HG02852 (cell line): ENCODE results near the gene CHPF2.

Experiments
- ATAC-seq: cut with Tn5 transposase; IDR thresholded peaks from one replicate; pipeline ENCODE4 v1.9.1; 2021; ENCODE audit warnings: mild to moderate bottlenecking, moderate library complexity; ENCODE audit not compliant: unreplicated experiment

The CHPF2 gene

DNA sequence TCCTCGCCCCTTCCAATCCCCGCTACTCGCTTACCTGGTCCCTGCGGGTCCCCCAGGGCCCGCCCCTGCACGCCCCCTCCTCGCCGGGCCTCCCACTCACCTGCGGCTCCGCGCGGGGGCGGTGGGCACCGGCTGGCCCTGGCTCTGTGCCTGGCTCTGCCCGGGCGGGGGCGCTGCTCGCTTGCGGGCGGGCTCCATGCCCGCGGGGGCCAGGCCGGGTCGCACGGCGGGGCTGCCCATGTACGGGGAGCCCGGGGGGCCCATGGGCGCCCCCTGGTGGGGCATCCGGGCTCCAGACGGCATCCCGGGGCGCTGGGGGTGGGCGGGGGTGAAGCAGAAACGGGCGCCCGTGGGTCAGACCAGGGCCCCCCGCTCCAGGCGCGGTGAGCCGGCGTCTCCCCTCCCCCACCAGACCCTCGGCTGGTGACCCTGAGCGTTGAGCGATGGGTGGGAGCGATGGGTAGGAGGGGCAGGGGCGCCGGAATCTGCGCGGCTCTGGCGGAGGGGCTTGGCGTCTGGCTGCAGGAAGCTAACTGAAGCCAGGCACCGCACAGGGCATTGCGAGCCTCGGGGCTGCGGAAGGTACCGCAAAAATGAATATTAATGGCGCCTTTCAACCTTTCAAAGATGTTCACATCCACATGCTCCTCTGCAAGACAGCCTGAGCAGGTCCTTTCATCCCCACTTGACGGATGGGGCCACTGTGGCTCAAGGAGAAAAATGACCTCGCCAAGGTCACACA, 13.2 kb downstream of the CHPF2 start:
- ATAC-seq, result no peak

DNA sequence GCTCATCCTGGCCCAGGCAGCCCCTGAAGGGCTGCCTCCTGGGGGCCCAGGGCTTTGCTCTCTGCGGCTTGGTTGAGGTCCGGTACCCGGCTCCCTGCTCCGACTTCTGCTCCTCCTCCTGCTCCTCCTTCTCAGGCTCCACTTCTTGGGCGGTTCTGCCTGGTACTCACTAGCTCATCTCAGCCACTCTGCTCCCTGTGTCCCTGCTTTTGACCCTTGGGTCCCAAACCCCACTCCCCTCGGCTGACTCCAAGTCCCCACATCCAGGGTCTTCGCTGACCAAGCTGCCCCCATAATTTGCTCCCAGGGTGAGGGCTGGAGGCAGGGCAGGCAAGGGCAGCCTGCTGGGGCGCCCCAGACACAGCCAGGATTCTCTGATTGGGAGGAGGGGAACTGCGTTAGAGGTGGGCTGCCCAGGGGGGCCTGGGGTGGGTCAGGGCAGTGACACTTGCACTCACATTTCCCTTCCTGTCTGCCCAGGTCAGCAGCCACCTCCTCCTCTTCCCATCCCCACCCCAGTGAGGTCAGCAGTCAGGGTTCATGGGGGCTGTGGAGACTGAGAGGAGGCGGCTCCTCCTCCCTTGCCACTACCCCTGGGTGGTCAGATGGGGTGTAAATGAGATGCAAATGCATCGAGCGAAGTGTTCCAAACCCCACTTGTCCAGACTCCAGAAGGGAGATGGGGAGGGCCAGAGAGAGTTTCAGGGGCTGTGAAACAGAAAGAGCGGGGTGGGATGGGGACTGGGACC, 14.0 kb downstream of the CHPF2 start:
- ATAC-seq, result no peak

DNA sequence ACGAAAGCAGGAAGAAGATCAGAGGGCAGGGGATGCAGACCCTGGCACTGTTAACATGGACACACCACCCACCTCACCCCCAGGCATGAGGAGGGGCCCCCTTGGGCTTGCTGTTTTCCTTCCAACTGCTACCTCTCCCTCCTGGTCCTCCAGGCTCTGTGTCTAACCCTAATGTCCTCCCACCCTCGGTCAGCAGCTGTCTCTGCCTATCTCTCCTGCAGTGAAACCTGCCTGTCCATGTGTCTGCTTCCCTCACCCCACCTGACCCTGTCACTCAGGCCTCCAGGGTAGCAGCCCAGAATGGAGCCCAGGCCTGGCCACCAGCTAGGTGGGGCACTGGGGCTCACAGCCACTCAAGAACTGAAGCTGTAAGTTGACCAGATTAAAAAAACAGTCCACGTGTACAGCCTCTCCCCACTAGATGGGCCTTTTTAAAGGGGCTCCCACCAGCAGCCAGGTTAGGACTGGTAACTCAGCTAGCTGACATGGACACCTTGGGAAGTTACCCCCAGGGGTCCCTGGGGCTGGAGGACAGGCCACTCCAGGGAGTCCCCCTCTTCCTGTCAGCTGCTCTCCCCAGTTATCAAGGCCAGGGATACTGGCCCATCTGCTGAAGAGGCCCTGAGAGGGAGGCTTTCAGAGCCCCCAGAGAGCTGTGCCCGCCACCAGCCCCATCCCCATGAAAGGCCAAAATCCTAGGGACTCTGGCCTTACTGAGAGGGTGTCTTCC, 14.7 kb downstream of the CHPF2 start:
- no peak for ATAC-seq

DNA sequence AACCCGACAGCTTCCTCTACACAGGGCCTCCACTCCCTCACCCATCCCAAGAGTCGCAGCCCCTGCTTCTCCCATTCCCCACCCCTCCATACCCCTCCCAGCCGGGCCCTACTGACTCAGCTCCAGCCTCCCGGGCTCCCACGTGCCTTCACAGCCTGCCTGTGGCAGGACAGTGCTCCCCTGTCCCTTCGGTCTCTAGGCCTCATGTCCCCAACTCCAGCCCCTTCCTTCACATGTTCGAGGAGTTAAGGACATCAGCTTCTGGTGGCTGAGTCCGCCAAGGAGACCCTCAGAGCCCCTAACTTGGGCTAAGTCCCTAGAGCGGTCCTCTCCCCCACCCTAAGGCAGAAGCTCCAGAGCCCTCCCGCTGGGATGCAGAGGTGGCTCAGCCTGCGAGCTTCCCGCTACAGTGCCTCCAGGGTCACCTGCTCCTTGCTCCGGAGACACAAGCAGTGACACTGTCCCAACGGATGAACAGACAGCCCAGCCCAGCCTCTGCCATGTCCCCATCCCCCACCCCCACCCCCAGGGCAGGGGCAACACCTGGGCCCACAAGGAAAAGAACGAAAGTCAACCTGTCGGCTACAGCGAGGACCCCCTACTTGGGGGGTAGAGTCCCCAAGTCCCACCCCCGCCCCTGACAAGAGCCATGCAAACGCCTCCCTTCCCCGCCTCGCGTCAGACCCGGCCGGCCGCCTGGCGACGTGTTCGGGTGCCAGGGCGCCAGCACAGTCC, 15.5 kb downstream of the CHPF2 start:
- no peak for ATAC-seq

DNA sequence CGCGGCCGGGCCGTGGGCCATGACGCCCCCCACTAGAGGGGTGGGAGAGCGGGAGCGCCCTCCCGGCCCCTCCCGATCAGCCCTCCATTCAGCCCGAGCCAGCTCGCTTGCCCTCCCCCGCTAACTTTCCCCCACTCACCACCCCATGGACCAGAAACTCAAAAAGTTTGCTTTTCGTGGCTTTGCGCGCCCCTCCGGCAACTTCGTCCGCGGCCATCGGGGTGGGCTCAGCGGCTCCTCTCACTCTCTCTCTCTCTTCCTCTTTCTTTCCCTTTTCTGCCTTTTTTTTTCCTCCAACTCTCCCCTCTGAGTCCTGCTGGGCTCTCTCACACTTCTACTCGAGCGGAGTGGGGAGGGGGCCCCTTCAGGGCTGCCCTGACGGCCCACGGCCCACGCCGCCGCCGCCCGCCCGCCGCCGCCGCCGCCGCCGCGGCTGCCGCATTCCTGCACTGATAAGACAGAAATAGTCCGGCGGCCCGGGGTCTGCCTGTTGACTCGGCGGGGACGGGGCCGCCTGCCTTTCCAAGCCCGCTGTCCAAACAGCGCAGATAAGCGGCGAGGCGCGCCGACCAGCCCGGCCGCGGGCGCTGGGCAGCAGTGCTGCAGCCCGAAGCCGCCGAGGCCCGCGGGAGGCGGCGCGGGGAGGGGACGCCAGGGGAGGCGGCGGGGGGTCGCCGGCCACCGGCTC, 16.2 kb downstream of the CHPF2 start, which contains the start of gene SMARCD3:
SMARCD3 (minus strand) TSS at position 349 of the 688 bp plus-strand sequence; CDS start at position 217, 132 bp downstream.
- ATAC-seq, result no peak

DNA sequence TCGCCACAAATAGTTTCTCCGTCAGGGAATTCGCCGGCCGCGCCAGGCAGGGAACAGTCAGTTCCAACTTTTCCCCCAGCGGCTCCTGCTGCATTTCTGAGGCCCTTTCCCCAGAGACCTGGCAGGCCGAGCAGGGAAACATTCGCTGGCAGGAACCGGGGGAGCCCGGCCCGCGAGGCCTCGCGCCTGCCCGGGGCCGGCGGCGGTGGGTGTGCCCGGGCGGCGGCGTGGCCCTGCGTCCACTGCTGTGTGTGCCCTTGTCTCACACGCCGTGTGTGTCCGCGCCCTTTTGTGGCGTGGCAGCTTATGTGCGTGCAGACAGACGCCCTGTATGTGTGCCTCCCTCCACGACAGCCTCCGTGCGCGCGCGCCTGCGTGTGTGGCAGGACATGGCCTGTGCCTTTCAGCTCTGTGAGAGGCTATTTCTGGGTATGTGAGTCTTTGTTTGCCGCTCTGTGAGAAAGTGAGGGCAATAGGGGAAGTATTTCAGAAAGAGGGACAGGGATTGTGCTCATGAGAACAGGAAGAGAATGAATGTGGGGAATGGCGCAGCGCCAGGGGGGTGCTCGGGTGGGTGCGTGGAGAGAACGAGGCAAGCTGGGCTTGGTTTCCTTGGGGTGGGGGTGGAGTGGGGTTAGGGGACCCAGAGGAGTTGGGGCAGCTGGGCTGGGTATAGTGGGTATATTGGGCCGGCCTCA, 16.9 kb downstream of the CHPF2 start:
- no peak for ATAC-seq

DNA sequence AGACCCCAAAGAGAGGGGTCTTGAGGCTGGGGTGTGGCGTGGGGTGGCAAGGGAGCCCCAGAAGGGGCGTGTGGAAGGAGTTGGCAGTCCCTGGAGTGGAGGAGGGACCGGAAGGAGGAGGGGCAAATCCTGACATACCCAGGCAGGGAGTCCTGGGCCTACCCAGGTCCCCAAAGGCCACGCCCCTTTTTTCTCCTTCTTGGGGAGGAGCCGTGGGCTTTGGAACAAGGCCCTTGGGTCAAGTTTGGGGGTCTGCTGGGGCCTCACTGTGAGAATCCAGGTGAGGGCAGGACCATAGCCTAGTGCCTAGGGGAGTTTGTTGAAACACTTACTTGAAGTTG, 17.4 kb downstream of the CHPF2 start:
- ATAC-seq, result no peak

DNA sequence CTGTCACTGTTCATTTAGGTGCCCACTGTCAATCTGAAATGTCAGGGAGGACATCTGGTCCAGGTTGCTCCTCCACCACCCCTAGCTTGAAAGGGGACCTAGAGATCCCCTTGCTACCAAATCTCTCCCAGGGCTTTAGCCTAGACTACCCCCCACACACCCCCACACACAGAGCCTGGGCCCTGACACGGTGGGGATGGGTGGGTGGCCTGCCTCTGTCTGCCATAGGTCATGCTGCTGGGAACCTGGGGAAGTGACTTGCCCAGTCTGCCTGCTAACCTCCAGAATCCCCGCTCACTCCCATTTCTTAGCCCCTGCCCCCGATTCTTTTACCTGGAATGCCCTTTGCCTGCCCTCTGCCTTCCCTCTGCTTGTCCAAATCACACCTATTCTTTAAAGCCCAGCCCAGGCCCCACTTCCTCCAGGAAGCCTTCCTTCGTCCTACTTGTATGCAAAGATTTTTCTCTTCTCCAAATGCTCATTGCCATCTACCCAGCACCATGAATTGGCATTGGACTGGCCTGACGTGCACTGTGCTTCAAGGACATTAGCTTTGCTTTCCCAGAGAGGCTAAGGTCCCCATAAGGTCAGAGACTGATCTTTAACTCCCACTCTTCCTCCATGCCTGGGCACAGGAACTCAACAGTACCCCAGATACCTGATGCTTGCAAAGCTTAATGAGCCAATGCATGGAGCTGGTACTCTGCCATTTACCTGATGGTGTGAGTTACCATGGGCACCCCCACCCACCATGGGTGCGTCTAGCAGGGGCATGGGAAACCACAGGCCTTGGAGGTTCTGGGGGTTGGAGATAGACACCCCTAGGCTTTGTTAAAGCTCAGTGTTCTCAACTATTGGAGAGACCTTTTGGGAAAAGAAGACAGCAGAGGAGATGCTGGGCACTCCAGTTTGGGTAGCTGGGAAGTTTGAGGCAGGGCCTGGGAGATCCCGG, 18.2 kb downstream of the CHPF2 start:
- no peak for ATAC-seq

DNA sequence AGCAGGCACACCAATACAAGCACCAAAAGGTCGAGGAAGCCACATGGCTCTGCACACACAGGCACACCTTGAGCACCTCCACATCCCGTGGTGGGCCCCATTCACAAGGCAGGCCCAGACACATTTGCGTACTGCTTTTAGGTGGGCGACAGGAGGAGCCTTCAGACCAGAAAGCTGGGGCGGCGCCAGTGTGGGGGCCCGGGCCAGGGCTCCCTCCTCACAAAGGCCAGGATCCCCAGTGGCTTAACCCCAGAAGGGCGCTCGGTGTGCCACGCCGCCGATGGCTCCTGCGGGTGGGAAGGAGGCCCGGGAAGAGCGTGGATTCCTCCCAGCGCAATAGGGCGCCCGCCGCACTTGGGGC, 19.0 kb downstream of the CHPF2 start:
- ATAC-seq, result no peak

DNA sequence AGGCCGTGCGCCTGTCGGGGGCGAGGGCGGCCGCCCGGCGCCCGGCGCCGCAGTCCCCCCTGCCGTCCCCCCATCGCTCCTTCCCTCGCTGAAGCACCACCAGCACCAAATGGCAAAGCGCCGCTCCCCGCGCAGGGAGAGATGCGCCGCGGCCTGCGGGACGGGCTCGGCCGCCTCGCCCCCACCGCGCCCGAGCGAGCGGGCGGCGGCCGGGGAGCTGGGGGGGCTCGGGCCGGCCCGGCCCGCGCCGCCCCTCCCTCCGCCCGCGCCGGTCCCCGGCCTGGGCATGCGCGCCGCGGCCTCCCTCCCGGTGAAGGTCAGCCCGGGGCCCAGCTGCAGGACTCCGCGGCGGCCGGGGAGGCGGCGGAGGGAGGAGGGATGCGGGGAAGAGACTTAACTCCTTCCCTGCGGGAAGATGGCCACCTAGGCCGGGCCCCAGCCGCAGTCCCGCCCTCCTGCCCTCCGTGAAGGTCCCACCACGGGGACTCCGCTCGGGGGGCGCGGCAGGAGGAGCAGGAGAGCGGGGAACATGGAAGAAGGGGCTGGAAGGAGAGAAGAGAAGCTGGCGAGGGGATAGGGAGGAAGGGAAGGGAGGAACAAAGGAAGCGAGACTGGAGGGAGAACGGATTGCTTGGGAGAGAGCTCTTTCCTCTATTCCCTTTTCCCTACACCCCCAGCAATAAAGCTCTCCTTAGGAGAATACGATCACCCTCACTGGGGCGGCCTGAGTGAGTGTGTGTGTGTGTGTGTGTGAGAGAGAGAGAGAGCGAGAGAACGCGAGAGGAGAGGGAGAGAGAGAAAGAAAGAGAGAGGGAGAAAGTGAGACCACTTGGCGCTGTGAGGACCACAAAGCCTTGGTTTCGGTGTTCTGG, 19.6 kb downstream of the CHPF2 start:
- ATAC-seq, result no peak

DNA sequence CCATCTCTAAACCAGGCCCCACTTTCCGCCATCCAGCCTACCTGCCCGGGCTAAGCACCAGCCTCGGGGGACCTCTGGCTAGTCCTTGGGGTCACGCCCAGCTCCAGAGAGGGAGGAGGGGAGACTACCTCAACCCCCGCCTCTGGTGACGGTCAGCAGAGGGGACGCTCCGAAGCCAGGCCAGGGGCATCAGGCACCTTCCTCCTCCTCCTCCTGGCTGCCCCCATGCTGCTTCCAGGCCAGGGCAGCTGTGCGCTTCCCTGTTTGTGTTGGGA, 20.2 kb downstream of the CHPF2 start:
- no peak for ATAC-seq

DNA sequence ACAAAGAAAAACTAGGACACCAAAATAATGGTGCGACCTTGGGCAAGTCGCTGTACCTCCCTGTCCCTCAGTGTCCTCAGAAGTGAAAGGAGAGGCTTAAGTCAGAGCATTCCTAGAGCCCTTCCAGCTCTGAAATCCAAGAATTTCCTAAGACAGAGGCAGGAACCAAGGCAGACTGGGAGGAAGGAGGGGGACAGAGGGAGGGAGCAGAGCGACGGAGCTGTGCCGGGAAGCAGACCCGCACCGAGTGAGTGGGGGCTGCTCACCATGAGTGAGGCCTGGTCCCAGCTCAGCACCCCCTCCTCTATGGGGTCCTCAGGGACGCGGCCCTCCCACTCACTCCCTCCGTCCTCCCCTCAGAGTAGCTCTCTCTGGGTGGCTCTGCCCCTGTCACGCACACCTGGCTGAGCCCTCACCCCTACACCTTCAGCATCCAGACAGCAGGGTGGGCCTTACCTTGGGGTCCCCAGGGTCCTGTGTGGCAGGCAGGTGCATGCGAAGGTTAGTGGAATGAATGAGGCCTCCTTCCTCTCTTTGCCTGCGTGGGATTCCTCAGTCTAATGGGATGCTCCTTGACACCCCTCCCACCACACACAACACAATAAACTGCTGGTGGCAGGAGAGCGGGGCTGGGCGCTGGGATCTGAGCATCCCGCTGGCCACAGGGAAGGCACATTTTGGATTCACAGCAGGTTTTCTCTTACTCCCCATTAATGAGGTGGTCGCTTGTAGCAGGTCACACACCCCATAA, 20.9 kb downstream of the CHPF2 start:
- no peak for ATAC-seq

DNA sequence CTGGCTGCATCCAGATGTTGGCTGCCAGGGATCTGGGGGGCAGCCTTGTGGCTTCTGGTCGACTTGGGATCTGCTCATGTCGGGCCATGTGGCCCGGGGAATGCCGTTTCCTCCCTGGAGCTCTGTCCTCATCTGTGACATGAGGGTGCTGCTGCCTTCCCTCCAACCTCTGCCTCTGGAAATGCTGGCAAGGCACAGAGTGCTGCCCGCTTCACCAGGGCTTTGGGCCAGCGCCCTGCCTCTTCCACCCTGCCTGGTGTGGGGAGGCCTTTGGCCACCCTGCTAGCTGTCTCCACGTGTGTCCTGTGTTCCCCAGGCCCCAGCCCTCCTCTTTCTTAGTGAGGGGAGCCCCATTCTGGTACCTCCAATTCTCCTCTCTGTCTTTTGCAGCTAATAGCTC, 22.0 kb downstream of the CHPF2 start:
- ATAC-seq, result no peak

DNA sequence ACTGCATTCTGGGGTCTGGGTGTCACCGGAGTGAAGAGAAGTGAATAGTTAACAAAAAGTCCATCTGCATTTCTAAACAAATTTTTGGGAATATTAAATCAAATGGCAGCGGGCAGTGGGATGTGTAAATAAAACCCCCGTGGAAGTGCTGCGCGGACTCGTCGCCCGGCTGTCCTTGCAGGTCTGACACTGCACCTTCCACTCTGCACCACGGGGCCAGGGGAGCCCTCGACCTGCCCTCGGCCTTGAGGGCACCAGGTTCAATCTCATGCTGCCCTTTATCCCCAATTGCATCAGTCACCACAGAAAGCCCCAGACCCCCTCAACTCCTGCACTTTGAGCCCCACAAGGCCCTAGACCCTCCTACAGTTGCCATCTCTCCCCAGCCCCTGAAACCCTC, 22.6 kb downstream of the CHPF2 start:
- ATAC-seq, result no peak

DNA sequence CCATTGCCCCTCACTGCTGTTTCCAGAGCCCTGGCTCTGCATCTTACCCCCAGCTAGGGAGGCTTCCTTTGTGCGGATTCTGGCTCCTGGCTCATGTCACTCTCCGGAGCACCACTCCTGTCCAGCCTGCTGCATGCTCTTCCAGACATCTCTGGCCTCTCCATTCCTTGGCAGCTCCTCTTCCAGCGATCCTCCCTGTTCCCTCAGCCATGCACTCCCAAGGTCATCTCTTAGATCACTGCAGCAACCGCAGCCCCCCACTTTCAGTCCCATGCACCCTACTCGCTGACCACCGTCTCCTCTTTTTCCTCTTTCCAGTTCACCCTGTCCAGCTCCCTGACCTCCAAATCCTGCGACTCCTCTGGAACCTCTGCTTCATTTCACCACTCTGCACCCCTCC, 23.1 kb downstream of the CHPF2 start:
- no peak for ATAC-seq

DNA sequence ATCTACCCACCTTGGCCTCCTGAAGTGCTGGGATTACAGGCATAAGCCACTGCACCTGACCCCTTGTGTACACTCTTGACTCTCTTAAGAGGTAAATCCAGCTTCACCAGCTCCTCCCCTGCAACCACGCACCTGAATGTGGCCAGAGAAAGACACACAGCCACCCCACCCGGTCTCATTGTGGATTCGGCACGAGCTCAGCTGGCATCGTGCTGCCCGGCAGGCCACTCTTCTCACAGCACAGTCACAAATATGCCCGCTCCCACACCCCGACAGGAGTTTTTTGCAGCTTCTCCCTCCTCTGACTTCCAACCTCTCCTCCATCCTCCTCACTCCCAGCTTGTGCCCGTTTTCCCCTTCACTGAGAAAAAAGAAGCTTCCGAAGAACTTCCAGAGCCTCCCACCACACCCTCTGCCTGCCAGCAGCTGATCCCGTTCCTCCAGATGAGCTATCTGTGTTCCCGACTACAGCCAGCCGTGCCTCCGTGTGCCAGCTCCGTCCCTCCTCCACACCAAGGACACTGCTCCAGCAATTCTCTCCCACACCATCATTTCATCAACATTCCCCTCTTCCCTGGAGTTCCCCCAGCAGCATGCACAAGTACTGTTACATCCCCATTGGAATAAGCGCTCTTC, 24.2 kb downstream of the CHPF2 start:
- no peak for ATAC-seq

DNA sequence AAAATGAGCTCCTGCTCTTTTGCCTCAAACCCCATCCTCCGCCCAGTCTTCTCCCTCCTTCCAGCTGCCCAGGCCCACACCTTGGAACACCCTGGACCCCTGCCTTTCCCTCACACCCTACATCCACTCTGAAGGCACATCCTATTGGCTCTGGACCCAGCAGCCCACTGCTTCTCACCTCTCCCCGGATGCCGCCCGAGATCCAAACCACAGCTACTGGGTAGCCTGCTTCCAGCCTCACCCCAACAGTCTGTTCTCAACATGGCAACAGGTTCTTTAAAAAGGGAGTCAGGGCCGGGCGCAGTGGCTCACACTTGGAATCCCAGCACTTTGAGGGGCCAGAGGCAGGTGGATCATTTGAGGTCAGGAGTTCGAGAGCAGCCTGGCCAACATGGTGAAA, 25.7 kb downstream of the CHPF2 start:
- ATAC-seq, result no peak
